Central memory CD8-positive, alpha-beta T cell (primary cell): Measurements from ENCODE around the gene KRT40.

Experiments
- ATAC-seq: fragments of 150-1000 bp; cut with Tn5 transposase; replicated peaks from 2 replicates; pipeline ENCODE4 v1.10.0; 2022; ENCODE audit warnings: mild to moderate bottlenecking, moderate FRiP score, moderate number of reproducible peaks; ENCODE audit not compliant: poor library complexity, severe bottlenecking; ENCODE audit errors: extremely low read depth
- DNase-seq, 2 donors: peaks; one replicate each; pipeline ENCODE4 v3.0.0; 2021; ENCODE audit warnings: low spot score in 2 of 2
- H3K27ac Mint-ChIP-seq: one replicate; pipeline ENCODE4 v1.8.0; 2022; ENCODE audit warnings: low read depth, mild to moderate bottlenecking, moderate library complexity, mixed read lengths
- H3K27me3 Mint-ChIP-seq: one replicate; pipeline ENCODE4 v1.8.0; 2022; ENCODE audit warnings: mixed read lengths
- H3K36me3 Mint-ChIP-seq: one replicate; pipeline ENCODE4 v1.8.0; 2022; ENCODE audit warnings: mild to moderate bottlenecking, moderate library complexity, mixed read lengths; ENCODE audit not compliant: insufficient read depth
- H3K4me1 Mint-ChIP-seq: one replicate; pipeline ENCODE4 v1.8.0; 2022; ENCODE audit warnings: mixed read lengths
- H3K4me3 Mint-ChIP-seq: one replicate; pipeline ENCODE4 v1.8.0; 2022; ENCODE audit warnings: mild to moderate bottlenecking, moderate library complexity, mixed read lengths
- H3K9me3 Mint-ChIP-seq: one replicate; pipeline ENCODE4 v1.8.0; 2022; ENCODE audit warnings: mixed read lengths

The KRT40 gene

GRCh38 chr17:40961591-40961990 is 22.5 kb downstream of the KRT40 start:
- no peak overlapping the region for H3K27ac Mint-ChIP-seq
- H3K4me3 Mint-ChIP-seq: no peak overlapping the region
- no peaks in the 10 kb centered on the region for H3K9me3 Mint-ChIP-seq
- peaks cover 5% of the 10 kb centered on the region for H3K4me1 Mint-ChIP-seq
- H3K27me3 Mint-ChIP-seq: peaks cover 11% of the 10 kb centered on the region
- no peak for ATAC-seq
- no peaks in the 10 kb centered on the region for H3K36me3 Mint-ChIP-seq
- DNase-seq: no peak

- Mint-ChIP-seq H3K27ac (no peak overlapping the region), H3K4me3 (no peak overlapping the region), H3K27me3 (peaks cover 25% of the 10 kb centered on the region), H3K4me1 (peaks cover 5% of the 10 kb centered on the region), H3K36me3 (no peaks in the 10 kb centered on the region), H3K9me3 (no peaks in the 10 kb centered on the region)
- no peak for DNase-seq
- ATAC-seq: no peak
These were observed 24.0 kb downstream of the KRT40 start for GRCh38 chr17:40960144-40960543.

- no peak for ATAC-seq
- Mint-ChIP-seq H3K27me3 (peaks cover 43% of the 10 kb centered on the region), H3K9me3 (no peaks in the 10 kb centered on the region), H3K4me1 (no peaks in the 10 kb centered on the region), H3K4me3 (no peak overlapping the region), H3K27ac (no peak overlapping the region), H3K36me3 (no peaks in the 10 kb centered on the region)
- no peak for DNase-seq
These were observed 25.8 kb downstream of the KRT40 start for GRCh38 chr17:40958086-40958953.

- H3K4me3 Mint-ChIP-seq: no peak overlapping the region
- H3K36me3 Mint-ChIP-seq: no peaks in the 10 kb centered on the region
- H3K27ac Mint-ChIP-seq: no peak overlapping the region
- ATAC-seq (no peak), DNase-seq (no peak)
- H3K27me3 Mint-ChIP-seq: peaks cover 57% of the 10 kb centered on the region
- H3K9me3 Mint-ChIP-seq: no peaks in the 10 kb centered on the region
- no peaks in the 10 kb centered on the region for H3K4me1 Mint-ChIP-seq
These were observed 27.5 kb downstream of the KRT40 start for GRCh38 chr17:40956401-40957254.

- Mint-ChIP-seq H3K9me3 (no peaks in the 10 kb centered on the region), H3K4me1 (no peaks in the 10 kb centered on the region), H3K27ac (no peak overlapping the region), H3K27me3 (peaks cover 74% of the 10 kb centered on the region), H3K36me3 (no peaks in the 10 kb centered on the region), H3K4me3 (no peak overlapping the region)
- no peak for DNase-seq
- no peak for ATAC-seq
These were observed 30.2 kb downstream of the KRT40 start for GRCh38 chr17:40953881-40954280.

- Mint-ChIP-seq H3K4me1 (no peaks in the 10 kb centered on the region), H3K4me3 (no peak overlapping the region), H3K36me3 (no peaks in the 10 kb centered on the region), H3K27me3 (peaks cover 77% of the 10 kb centered on the region), H3K27ac (no peak overlapping the region), H3K9me3 (no peaks in the 10 kb centered on the region)
- ATAC-seq: no peak
- DNase-seq: no peak
These were observed 31.5 kb downstream of the KRT40 start for GRCh38 chr17:40952661-40953060.

GRCh38 chr17:40952154-40952553 is 32.0 kb downstream of the KRT40 start:
- Mint-ChIP-seq H3K27me3 (peaks cover 82% of the 10 kb centered on the region), H3K36me3 (no peaks in the 10 kb centered on the region), H3K4me3 (no peak overlapping the region), H3K4me1 (no peaks in the 10 kb centered on the region), H3K27ac (no peak overlapping the region), H3K9me3 (no peaks in the 10 kb centered on the region)
- DNase-seq: no peak
- ATAC-seq: no peak

GRCh38 chr17:40951011-40951622 is 33.0 kb downstream of the KRT40 start:
- H3K4me3 Mint-ChIP-seq: no peak overlapping the region
- H3K4me1 Mint-ChIP-seq: no peaks in the 10 kb centered on the region
- peaks cover 89% of the 10 kb centered on the region for H3K27me3 Mint-ChIP-seq
- no peaks in the 10 kb centered on the region for H3K9me3 Mint-ChIP-seq
- DNase-seq (no peak), ATAC-seq (no peak)
- H3K27ac Mint-ChIP-seq: no peak overlapping the region
- no peaks in the 10 kb centered on the region for H3K36me3 Mint-ChIP-seq

GRCh38 chr17:40950176-40950575 is 34.0 kb downstream of the KRT40 start:
- DNase-seq (no peak), ATAC-seq (no peak)
- H3K4me3 Mint-ChIP-seq: no peak overlapping the region
- no peaks in the 10 kb centered on the region for H3K4me1 Mint-ChIP-seq
- H3K9me3 Mint-ChIP-seq: no peaks in the 10 kb centered on the region
- no peak overlapping the region for H3K27ac Mint-ChIP-seq
- H3K27me3 Mint-ChIP-seq: peaks cover 89% of the 10 kb centered on the region
- no peaks in the 10 kb centered on the region for H3K36me3 Mint-ChIP-seq

GRCh38 chr17:40949418-40949817 is 34.7 kb downstream of the KRT40 start:
- Mint-ChIP-seq H3K27ac (no peak overlapping the region), H3K4me1 (no peaks in the 10 kb centered on the region), H3K36me3 (no peaks in the 10 kb centered on the region), H3K4me3 (no peak overlapping the region), H3K9me3 (no peaks in the 10 kb centered on the region), H3K27me3 (peaks cover 89% of the 10 kb centered on the region)
- DNase-seq (no peak), ATAC-seq (no peak)

- ATAC-seq: no peak
- Mint-ChIP-seq H3K27ac (no peak overlapping the region), H3K9me3 (no peaks in the 10 kb centered on the region), H3K4me3 (no peak overlapping the region), H3K4me1 (no peaks in the 10 kb centered on the region), H3K36me3 (no peaks in the 10 kb centered on the region), H3K27me3 (peaks cover 89% of the 10 kb centered on the region)
- no peak for DNase-seq
These were observed 36.2 kb downstream of the KRT40 start for GRCh38 chr17:40947929-40948328.

- ATAC-seq (no peak), DNase-seq (no peak)
- Mint-ChIP-seq H3K36me3 (peaks cover 2% of the 10 kb centered on the region), H3K4me1 (no peaks in the 10 kb centered on the region), H3K4me3 (no peak overlapping the region), H3K9me3 (no peaks in the 10 kb centered on the region), H3K27ac (no peak overlapping the region), H3K27me3 (peaks cover 85% of the 10 kb centered on the region)
These were observed 38.7 kb downstream of the KRT40 start for GRCh38 chr17:40945414-40945813.
